ENCODE data around the gene SORT1. TPM values are rescaled to one million over a fixed set of nuclear protein-coding genes. Genes with fewer than 3 reads are reported as not detected.

Gene SORT1
- total RNA-seq, 2 experiments from 2014 or later: 10.8 to 14.0 TPM

DNA sequence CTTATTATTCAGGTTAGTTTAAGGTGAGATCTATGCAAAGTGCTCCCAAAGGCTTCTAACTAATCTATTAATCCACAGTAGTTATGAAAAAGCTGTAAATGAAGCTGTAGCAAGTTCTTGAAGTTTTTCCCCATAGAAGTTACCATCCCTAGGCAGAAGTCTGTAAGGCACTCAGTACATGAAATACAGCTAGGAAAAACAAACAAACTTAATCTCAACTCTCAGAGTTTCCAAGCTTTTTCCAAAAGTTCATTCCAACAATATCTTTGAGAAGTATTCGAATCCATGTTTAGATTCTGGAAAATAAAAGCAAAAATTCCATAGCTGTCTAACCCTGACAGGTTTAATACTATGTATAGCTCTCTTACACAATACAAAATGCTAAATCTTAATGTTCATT is 41.2 kb downstream of the SORT1 start:
- DNase-seq: no peak
- no peak overlapping the region for H3K27ac Mint-ChIP-seq
- no peak overlapping the region for H3K4me3 Mint-ChIP-seq
- H3K4me1 Mint-ChIP-seq (ENCODE audit: low read depth): peaks cover 11% of the 10 kb centered on the region
- ChIA-PET CTCF (no interaction called here), POLR2A (no interaction called here)
- H3K9me3 Mint-ChIP-seq (ENCODE audit: insufficient read depth): no peaks in the 10 kb centered on the region
- ATAC-seq: no peak
- no peaks in the 10 kb centered on the region for H3K36me3 Mint-ChIP-seq (ENCODE audit: low read depth)
- peaks cover 14% of the 10 kb centered on the region for H3K27me3 Mint-ChIP-seq (ENCODE audit: low read depth)

DNA sequence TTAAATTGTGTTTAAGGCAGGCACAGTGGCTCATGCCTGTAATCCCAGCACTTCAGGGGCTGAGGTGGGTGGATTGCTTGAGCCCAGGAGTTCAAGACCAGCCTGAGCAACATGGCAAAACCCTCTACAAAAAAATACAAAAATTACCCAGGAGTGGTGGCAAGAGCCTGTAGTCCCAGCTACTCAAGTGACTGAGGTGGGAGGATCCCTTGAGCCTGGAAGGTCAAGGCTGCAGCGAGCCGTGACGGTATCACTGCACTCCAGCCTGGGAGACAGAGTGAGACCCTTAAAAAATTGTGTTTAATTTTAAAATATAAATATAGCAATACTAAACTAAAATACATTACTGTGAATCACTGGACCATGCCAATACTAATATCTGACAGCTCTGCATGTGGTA is 42.8 kb downstream of the SORT1 start:
- H3K4me3 Mint-ChIP-seq: no peak overlapping the region
- H3K9me3 Mint-ChIP-seq (ENCODE audit: insufficient read depth): no peaks in the 10 kb centered on the region
- H3K36me3 Mint-ChIP-seq (ENCODE audit: low read depth): no peaks in the 10 kb centered on the region
- peaks cover 11% of the 10 kb centered on the region for H3K4me1 Mint-ChIP-seq (ENCODE audit: low read depth)
- H3K27me3 Mint-ChIP-seq (ENCODE audit: low read depth): peaks cover 5% of the 10 kb centered on the region
- CTCF ChIA-PET: no interaction called here
- ATAC-seq: no peak
- DNase-seq: no peak
- no peak overlapping the region for H3K27ac Mint-ChIP-seq
- POLR2A ChIA-PET: no interaction called here

DNA sequence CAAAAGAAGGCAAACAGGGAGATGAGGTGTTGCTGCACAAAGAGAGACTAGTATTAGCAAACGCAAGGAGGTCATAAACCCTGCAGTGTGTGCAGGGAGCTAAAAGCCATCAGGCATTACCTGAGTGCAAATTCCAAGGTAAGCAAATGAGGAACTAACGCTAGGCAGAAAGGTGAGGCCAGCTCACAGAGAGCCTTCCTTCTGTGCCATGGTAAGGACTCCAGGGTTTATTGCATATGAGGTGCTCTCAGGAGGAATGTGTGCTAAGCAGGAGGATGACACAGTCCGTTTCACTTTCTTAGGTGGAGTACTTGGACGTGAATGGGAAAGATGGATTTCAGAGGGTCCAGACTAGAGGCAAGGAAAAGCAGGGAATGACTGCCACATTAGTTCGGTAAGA is 46.3 kb downstream of the SORT1 start:
- H3K36me3 Mint-ChIP-seq (ENCODE audit: low read depth): no peaks in the 10 kb centered on the region
- ChIA-PET CTCF (interaction anchor here (2.1 kb wide), 1 partner anchor 38 kb away, joined by 4 read pairs; no protein-coding TSS in a partner anchor), POLR2A (no interaction called here)
- no peaks in the 10 kb centered on the region for H3K27me3 Mint-ChIP-seq (ENCODE audit: low read depth)
- no peak overlapping the region for H3K4me3 Mint-ChIP-seq
- no peaks in the 10 kb centered on the region for H3K9me3 Mint-ChIP-seq (ENCODE audit: insufficient read depth)
- H3K4me1 Mint-ChIP-seq (ENCODE audit: low read depth): peaks cover 13% of the 10 kb centered on the region
- H3K27ac Mint-ChIP-seq: no peak overlapping the region
- ATAC-seq: no peak
- DNase-seq: no peak

DNA sequence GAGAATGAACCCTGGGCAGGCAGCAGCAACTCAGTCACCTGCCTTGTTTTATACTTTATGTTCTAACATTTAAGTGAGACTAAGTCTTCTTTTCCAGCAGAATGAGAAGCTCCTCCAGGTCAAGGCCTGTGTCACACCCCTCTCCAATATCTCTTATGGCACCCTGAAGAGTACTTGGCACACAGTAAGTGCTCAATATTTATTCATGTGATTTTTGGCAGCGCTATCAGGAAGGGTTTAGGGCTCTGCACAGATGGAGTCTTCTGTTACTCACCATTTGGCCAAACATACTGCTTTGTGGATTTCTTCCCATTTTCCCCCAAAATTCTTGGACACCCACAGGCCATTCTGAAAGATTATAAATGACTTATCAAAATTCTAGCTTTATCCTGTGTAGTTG is 47.1 kb downstream of the SORT1 start:
- ChIA-PET POLR2A (no interaction called here), CTCF (interaction anchor here (1.1 kb wide), 1 partner anchor 16 kb away, joined by 3 read pairs; no protein-coding TSS in a partner anchor)
- H3K36me3 Mint-ChIP-seq (ENCODE audit: low read depth): no peaks in the 10 kb centered on the region
- no peak overlapping the region for H3K27ac Mint-ChIP-seq
- no peaks in the 10 kb centered on the region for H3K27me3 Mint-ChIP-seq (ENCODE audit: low read depth)
- H3K4me1 Mint-ChIP-seq (ENCODE audit: low read depth): peaks cover 13% of the 10 kb centered on the region
- DNase-seq (no peak), ATAC-seq (no peak)
- no peak overlapping the region for H3K4me3 Mint-ChIP-seq
- H3K9me3 Mint-ChIP-seq (ENCODE audit: insufficient read depth): no peaks in the 10 kb centered on the region

DNA sequence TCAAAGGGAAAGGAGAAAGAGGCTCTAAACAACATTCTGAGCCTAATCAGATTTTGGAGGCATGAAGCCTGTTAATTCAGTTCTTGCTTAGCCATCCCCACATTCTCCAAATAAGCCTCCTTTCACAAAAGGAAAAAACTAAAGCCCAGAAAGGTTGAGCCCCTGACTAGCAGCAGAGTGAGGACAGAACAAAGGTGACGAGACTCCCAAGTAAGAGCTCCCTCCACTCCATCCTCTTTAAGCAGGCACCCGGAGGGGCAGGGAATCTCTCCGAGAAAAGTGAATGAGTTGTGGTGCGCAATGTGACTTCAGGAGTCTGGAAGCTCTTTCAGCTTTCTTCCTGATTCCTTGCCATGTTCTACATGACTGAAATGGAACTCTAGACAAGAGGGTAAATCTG is 47.5 kb downstream of the SORT1 start:
- DNase-seq: no peak
- POLR2A ChIA-PET: no interaction called here
- no peaks in the 10 kb centered on the region for H3K27me3 Mint-ChIP-seq (ENCODE audit: low read depth)
- no peaks in the 10 kb centered on the region for H3K9me3 Mint-ChIP-seq (ENCODE audit: insufficient read depth)
- no peak overlapping the region for H3K27ac Mint-ChIP-seq
- CTCF ChIA-PET: interaction anchor here (1.1 kb wide), 1 partner anchor 16 kb away, joined by 3 read pairs; no protein-coding TSS in a partner anchor
- H3K4me3 Mint-ChIP-seq: no peak overlapping the region
- no peak for ATAC-seq
- H3K4me1 Mint-ChIP-seq (ENCODE audit: low read depth): peaks cover 13% of the 10 kb centered on the region
- no peaks in the 10 kb centered on the region for H3K36me3 Mint-ChIP-seq (ENCODE audit: low read depth)

DNA sequence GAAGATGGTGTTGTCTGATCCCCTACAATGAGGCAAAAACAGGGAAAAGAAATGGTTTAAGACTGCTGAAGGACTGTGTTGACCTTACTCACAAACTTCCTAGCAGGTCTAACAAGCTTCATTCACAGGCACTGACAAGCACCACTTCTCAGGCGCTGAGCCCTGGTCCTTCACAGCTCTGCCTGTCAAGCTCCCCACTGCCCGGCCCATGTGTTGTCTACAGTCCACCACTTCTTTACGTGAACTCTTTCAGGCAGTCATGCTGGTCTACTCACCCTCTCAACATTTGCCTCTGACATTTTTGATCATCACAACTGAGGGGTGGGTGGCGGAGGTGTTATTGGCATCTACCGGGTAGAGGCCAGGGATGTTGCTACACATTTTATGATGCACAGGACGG is 50.2 kb downstream of the SORT1 start:
- no peaks in the 10 kb centered on the region for H3K36me3 Mint-ChIP-seq (ENCODE audit: low read depth)
- no peaks in the 10 kb centered on the region for H3K9me3 Mint-ChIP-seq (ENCODE audit: insufficient read depth)
- ChIA-PET POLR2A (no interaction called here), CTCF (interaction anchor here (0.9 kb wide), 1 partner anchor 83 kb away, joined by 3 read pairs; no protein-coding TSS in a partner anchor)
- ATAC-seq (no peak), DNase-seq (no peak)
- H3K4me1 Mint-ChIP-seq (ENCODE audit: low read depth): peaks cover 3% of the 10 kb centered on the region
- H3K27me3 Mint-ChIP-seq (ENCODE audit: low read depth): no peaks in the 10 kb centered on the region
- H3K4me3 Mint-ChIP-seq: no peak overlapping the region
- no peak overlapping the region for H3K27ac Mint-ChIP-seq

DNA sequence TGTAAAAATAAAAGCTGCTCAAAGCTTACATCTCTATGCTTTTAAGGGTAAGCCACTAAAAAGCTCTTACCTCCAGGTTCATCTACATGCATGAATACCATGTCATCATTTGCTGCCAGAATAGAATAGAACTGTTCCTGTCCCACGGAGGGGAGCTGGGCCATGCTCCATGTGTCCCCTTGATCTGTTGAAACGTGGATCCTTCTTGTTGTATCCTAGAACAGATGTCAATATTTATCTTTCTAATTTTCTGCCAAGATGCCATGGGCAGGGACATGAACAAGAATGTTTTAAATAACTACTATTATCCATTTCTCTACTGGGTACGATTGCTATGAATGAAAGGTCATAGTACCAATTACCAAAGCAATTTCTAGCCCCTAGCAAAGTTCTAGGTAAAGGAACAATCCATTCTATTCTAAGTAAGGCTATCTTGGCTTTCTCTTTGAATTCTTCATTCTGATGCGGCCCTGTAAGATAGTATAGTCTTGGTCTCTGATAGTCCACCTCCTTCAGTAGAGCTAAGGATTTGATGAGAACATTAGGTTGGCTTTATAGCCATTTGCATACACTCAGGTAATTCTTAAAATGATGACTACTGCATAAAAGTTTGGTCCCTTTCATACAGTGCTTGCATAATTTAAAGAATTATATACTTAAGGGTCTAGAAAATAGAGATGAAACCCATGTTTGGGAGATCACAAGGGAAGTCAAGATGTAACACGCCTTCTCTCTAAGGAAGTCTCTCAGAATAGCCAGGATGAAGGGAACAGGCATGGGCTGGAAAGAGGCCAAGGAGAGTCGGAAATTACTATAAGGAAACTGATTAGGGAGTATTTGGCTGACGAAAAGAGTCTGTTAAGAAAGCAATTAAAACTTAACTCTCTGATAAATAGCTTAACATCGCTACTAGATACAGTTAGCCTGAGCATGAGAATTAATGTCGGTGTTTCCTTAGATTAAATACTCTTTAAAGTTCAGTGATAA is 55.5 kb downstream of the SORT1 start:
- ATAC-seq (no peak), DNase-seq (no peak)
- Mint-ChIP-seq H3K36me3 (ENCODE audit: low read depth) (peaks cover 3% of the 10 kb centered on the region), H3K9me3 (ENCODE audit: insufficient read depth) (no peaks in the 10 kb centered on the region), H3K4me3 (no peak overlapping the region), H3K27ac (no peak overlapping the region), H3K27me3 (ENCODE audit: low read depth) (no peaks in the 10 kb centered on the region), H3K4me1 (ENCODE audit: low read depth) (no peaks in the 10 kb centered on the region)
- ChIA-PET POLR2A (no interaction called here), CTCF (no interaction called here)

DNA sequence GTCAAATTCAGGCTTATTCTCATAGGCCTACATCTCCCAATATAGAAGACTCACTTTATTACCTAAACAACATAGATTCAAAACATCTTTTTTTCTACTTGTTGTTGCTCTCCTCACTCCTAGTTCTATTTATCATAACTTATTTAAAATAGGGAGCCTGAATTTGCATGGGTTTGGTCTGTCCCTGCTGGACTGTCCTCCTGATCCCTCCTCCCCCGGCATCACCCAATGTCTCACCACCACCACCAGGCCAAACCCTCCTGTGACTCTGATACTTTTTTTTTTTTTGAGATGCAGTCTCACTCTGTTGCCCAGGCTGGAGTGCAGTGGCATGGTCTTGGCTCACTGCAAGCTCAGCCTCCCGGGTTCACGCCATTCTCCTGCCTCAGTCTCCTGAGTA is 59.1 kb downstream of the SORT1 start:
- Mint-ChIP-seq H3K9me3 (ENCODE audit: insufficient read depth) (no peaks in the 10 kb centered on the region), H3K27me3 (ENCODE audit: low read depth) (no peaks in the 10 kb centered on the region), H3K4me1 (ENCODE audit: low read depth) (no peaks in the 10 kb centered on the region), H3K36me3 (ENCODE audit: low read depth) (peaks cover 8% of the 10 kb centered on the region), H3K27ac (no peak overlapping the region), H3K4me3 (no peak overlapping the region)
- POLR2A ChIA-PET: no interaction called here
- ATAC-seq: no peak
- CTCF ChIA-PET: no interaction called here
- no peak for DNase-seq

DNA sequence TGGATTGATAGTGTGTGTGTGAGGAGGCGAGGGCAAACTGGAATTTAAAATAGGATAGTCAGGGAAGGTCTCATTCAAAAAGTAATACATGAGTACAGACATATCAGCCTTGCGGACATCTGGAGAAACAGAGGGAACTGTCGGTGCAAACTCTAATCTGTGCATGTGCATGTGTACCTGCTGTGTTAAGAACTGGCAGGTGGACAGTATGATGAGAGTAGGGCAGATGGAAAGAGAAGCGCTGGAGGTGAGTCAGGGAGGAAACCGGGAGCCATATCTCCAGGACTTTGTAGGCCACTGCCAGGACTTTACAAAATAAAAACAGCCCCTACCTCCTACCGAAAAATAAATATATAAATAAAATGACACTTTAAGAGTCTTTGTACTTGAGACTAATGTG is 59.6 kb downstream of the SORT1 start:
- DNase-seq: no peak
- no peaks in the 10 kb centered on the region for H3K27me3 Mint-ChIP-seq (ENCODE audit: low read depth)
- POLR2A ChIA-PET: interaction anchor here (0.7 kb wide), 1 partner anchor 106 kb away, joined by 3 read pairs; no protein-coding TSS in a partner anchor
- no peaks in the 10 kb centered on the region for H3K4me1 Mint-ChIP-seq (ENCODE audit: low read depth)
- H3K36me3 Mint-ChIP-seq (ENCODE audit: low read depth): peaks cover 13% of the 10 kb centered on the region
- H3K4me3 Mint-ChIP-seq: no peak overlapping the region
- no peaks in the 10 kb centered on the region for H3K9me3 Mint-ChIP-seq (ENCODE audit: insufficient read depth)
- CTCF ChIA-PET: no interaction called here
- H3K27ac Mint-ChIP-seq: no peak overlapping the region
- ATAC-seq: no peak

DNA sequence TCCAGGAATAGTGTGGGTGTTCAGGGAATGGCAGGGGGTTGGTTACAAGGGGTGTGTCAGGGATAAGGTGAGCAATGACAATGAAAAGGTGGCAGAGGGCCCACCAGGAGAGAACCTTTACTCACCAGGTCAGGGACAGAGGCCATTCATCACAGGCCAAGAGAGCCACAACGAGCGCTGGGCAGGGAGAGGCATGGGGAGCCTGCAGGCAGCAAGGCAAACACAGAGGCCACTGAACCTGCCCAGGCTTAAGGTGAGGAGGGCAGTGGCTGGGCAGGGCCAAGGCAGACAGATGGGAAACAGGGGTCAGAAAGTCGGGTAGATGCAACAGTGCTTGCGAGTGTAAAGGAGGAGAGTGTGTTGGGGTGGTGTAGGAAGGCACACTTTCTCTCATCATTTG is 62.6 kb downstream of the SORT1 start:
- ATAC-seq (no peak), DNase-seq (no peak)
- ChIA-PET POLR2A (no interaction called here), CTCF (interaction anchor here (1.0 kb wide), 1 partner anchor 15 kb away, joined by 3 read pairs; no protein-coding TSS in a partner anchor)
- Mint-ChIP-seq H3K4me3 (no peak overlapping the region), H3K27me3 (ENCODE audit: low read depth) (no peaks in the 10 kb centered on the region), H3K9me3 (ENCODE audit: insufficient read depth) (peaks cover 24% of the 10 kb centered on the region), H3K4me1 (ENCODE audit: low read depth) (no peaks in the 10 kb centered on the region), H3K36me3 (ENCODE audit: low read depth) (peaks cover 26% of the 10 kb centered on the region), H3K27ac (no peak overlapping the region)

DNA sequence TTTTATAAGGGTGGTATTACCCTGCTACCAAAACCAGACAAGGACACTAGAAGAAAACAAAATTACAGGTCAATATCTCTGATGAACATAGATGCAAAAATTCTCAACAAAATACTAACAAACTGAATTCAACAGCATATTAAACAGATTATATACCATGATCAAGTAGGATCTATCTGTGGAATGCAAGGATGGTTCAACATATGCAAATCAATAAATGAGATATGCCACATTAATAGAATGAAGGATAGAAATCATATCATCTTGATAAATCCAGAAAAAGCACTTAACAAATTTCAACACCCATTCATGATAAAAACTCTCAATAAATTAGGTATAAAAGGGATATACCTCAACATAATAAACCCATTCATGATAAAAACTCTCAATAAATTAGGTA is 66.6 kb downstream of the SORT1 start:
- H3K27ac Mint-ChIP-seq: no peak overlapping the region
- H3K9me3 Mint-ChIP-seq (ENCODE audit: insufficient read depth): peaks cover 28% of the 10 kb centered on the region
- no peak overlapping the region for H3K4me3 Mint-ChIP-seq
- no peak for DNase-seq
- no peak for ATAC-seq
- ChIA-PET POLR2A (interaction anchor here (0.6 kb wide), 1 partner anchor 93 kb away, joined by 3 read pairs; no protein-coding TSS in a partner anchor), CTCF (no interaction called here)
- peaks cover 30% of the 10 kb centered on the region for H3K36me3 Mint-ChIP-seq (ENCODE audit: low read depth)
- no peaks in the 10 kb centered on the region for H3K4me1 Mint-ChIP-seq (ENCODE audit: low read depth)
- no peaks in the 10 kb centered on the region for H3K27me3 Mint-ChIP-seq (ENCODE audit: low read depth)

DNA sequence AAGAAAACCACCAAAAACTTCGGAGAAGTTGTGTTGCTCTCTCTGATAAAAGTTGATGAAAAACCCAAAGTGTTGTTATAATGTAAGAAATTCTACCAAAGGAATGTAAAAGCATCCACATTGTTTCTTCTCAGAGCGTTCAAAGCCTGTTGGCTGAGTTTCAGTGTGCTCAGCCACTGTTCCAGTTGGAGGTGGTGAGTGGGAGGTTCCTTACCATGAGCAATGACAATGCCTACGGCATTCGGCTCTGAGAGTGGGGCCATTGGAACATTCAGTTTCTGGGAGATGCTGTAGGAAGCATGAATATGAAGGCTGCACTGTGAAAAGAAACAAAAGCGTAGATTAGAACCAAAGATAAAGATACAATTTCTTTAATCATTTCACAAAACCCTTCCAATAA is 70.4 kb downstream of the SORT1 start:
- ChIA-PET CTCF (no interaction called here), POLR2A (interaction anchor here (0.8 kb wide), 1 partner anchor 13 kb away, joined by 3 read pairs; no protein-coding TSS in a partner anchor)
- no peak for ATAC-seq
- no peak overlapping the region for H3K27ac Mint-ChIP-seq
- DNase-seq: no peak
- no peaks in the 10 kb centered on the region for H3K27me3 Mint-ChIP-seq (ENCODE audit: low read depth)
- H3K36me3 Mint-ChIP-seq (ENCODE audit: low read depth): peaks cover 17% of the 10 kb centered on the region
- H3K4me3 Mint-ChIP-seq: no peak overlapping the region
- no peaks in the 10 kb centered on the region for H3K4me1 Mint-ChIP-seq (ENCODE audit: low read depth)
- peaks cover 24% of the 10 kb centered on the region for H3K9me3 Mint-ChIP-seq (ENCODE audit: insufficient read depth)

Measured in activated CD8-positive, alpha-beta T cell treated with anti-CD3 and anti-CD28 coated beads, Interleukin-2, amount 10 ng/mL, durations not matched to agents 7 days and 5 days (primary cell).